Stimulated activated CD8-positive, alpha-beta memory T cell treated with anti-CD3 and anti-CD28 coated beads, Interleukin-15, amount 100 ng/mL, for 4 hours (primary cell): ENCODE measurements around the gene MAP3K21.
A peak's percentile ranks its signal among the peaks of the same experiment; 100 is the strongest.

Experiments used
- DNase-seq, 2 donors: peaks; one replicate each; pipeline ENCODE4 v3.0.0-alpha.2; 2020; ENCODE audit warnings: low read depth in 2 of 2

The MAP3K21 gene

GRCh38 chr1:233326319-233326718 lies 1.2 kb upstream of the MAP3K21 start:
- no peak for DNase-seq

GRCh38 chr1:233326811-233327650 lies 493 bp upstream of the MAP3K21 start:
- DNase-seq = peak; percentile 71 to 78

GRCh38 chr1:233328142-233328921 lies 808 bp downstream of the MAP3K21 start:
- no peak for DNase-seq

GRCh38 chr1:233331676-233332519 lies 4.4 kb downstream of the MAP3K21 start:
- DNase-seq = no peak

- no peak for DNase-seq
Measured at GRCh38 chr1:233333086-233333485, 5.6 kb downstream of the MAP3K21 start.

- no peak for DNase-seq
Measured at GRCh38 chr1:233334092-233334491, 6.6 kb downstream of the MAP3K21 start.

- DNase-seq = no peak
Measured at GRCh38 chr1:233336554-233337456, 9.3 kb downstream of the MAP3K21 start.

GRCh38 chr1:233337505-233337904 lies 10.0 kb downstream of the MAP3K21 start:
- DNase-seq = no peak

GRCh38 chr1:233338102-233338501 lies 10.6 kb downstream of the MAP3K21 start:
- no peak for DNase-seq

GRCh38 chr1:233340031-233340555 lies 12.6 kb downstream of the MAP3K21 start:
- no peak for DNase-seq

GRCh38 chr1:233340966-233341516 lies 13.5 kb downstream of the MAP3K21 start:
- no peak for DNase-seq

- DNase-seq = no peak
Measured at GRCh38 chr1:233342086-233342485, 14.6 kb downstream of the MAP3K21 start.

GRCh38 chr1:233343262-233343661 lies 15.7 kb downstream of the MAP3K21 start:
- DNase-seq = no peak

- DNase-seq = no peak
Measured at GRCh38 chr1:233347338-233347737, 19.8 kb downstream of the MAP3K21 start.

GRCh38 chr1:233349137-233349536 lies 21.6 kb downstream of the MAP3K21 start:
- no peak for DNase-seq

GRCh38 chr1:233354983-233355382 lies 27.5 kb downstream of the MAP3K21 start:
- DNase-seq = no peak

- DNase-seq = no peak
Measured at GRCh38 chr1:233355841-233356704, 28.5 kb downstream of the MAP3K21 start.

GRCh38 chr1:233356705-233356987 lies 29.1 kb downstream of the MAP3K21 start:
- no peak for DNase-seq

- DNase-seq = no peak
Measured at GRCh38 chr1:233357595-233358397, 30.3 kb downstream of the MAP3K21 start.
